Airway epithelial cell (primary cell): ENCODE data around the gene KCNC1. TPM values are rescaled to one million over a fixed set of nuclear protein-coding genes. Genes with fewer than 3 reads are reported as not detected.

Experiments used
- total RNA-seq: library from RNA; depleted of rRNA; stranded (reverse); fragments of >200 nt; gene quantifications from 2 replicates; pipeline ENCODE4 v1.2.3, GENCODE V29; 2015

The KCNC1 gene
- not detected in 2 replicates for total RNA-seq

DNA sequence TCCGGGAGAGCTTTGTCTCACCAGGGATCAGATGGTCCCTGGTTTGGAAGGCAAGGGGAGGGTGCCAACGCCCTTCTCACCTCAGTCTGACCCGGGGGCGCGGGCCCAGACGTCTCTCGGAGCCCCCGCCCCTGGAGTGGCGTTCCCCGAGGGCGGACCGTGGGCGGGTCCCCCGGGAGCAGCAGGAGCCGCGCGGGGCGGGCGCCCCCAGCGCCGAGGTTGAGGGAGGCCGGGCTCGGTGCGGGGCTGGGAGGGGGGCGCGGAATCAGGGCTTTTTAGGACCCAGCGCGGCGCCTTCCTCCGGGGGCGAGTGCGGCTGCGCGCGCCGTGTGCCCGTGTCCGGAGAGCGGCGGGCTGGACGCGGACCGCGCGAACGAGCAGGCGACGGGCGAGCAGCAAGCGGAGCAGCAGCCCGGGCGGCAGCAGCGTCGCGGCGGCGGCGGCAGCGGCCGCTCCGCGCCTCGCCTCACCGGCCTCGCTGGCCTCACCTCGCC is at the start of gene KCNC1:
Gene KCNC1 (plus strand): TSS at position 364 of the 494 bp plus-strand sequence. CDS start 1,222 bp downstream, outside the sequence.

DNA sequence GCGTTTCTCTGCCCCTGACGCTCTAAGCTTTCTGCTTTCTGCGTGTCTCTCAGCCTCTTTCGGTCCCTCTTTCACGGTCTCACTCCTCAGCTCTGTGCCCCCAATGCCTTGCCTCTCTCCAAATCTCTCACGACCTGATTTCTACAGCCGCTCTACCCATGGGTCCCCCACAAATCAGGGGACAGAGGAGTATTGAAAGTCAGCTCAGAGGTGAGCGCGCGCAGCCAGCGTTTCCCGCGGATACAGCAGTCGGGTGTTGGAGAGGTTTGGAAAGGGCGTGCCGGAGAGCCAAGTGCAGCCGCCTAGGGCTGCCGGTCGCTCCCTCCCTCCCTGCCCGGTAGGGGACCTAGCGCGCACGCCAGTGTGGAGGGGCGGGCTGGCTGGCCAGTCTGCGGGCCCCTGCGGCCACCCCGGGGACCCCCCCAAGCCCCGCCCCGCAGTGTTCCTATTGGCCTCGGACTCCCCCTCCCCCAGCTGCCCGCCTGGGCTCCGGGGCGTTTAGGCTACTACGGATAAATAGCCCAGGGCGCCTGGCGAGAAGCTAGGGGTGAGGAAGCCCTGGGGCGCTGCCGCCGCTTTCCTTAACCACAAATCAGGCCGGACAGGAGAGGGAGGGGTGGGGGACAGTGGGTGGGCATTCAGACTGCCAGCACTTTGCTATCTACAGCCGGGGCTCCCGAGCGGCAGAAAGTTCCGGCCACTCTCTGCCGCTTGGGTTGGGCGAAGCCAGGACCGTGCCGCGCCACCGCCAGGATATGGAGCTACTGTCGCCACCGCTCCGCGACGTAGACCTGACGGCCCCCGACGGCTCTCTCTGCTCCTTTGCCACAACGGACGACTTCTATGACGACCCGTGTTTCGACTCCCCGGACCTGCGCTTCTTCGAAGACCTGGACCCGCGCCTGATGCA is 15.3 kb upstream of the KCNC1 start, which contains the start of gene MYOD1:
Gene MYOD1 (plus strand): TSS at position 544 of the 910 bp plus-strand sequence. CDS start 212 bp downstream, at position 756.

Other genes with a start within 250 kb of the KCNC1 start
- not detected in 2 replicates for gene USH1C, start 190.4 kb upstream of the KCNC1 start, total RNA-seq
- gene OTOG, start 187.5 kb upstream of the KCNC1 start, total RNA-seq, result not detected in 2 replicates
- gene MYOD1, start 15.2 kb upstream of the KCNC1 start, total RNA-seq, result not detected in 2 replicates